IMR-90 (cell line): ENCODE measurements around the gene NAT14. TPM values are rescaled to one million over a fixed set of nuclear protein-coding genes. Genes with fewer than 3 reads are reported as not detected.

Experiments used
- ATAC-seq: fragments of 200-7000 bp; cut with Tn5 transposase; 2 replicates; pipeline ENCODE4 v1.9.1; 2020; ENCODE audit warnings: low read depth, mild to moderate bottlenecking, moderate library complexity
- Bru-seq: library from RNA; stranded (reverse); fragments of 400-500 nt; gene quantifications from one replicate; lab custom pipeline; 2021; lab: Mats Ljungman, UMichigan
- BruChase-seq, 2 experiments: library from RNA; stranded (reverse); fragments of 400-500 nt; gene quantifications; one replicate each; lab custom pipeline; 2021; lab: Mats Ljungman, UMichigan
- BruUV-seq: library from RNA; stranded (reverse); fragments of 400-500 nt; replicated peaks from 2 replicates; lab custom pipeline; 2021; lab: Mats Ljungman, UMichigan
- CTCF ChIA-PET: fragments of 300-600 bp; formaldehyde crosslinking; extraction: SDS; loops from one replicate; lab custom pipeline; 2021; ENCODE audit warnings: antibody characterized with exemption; lab: Yijun Ruan, JAX
- POLR2A ChIA-PET: fragments of 300-600 bp; sonication (Branson Sonifier 250); formaldehyde crosslinking; loops from one replicate; lab custom pipeline; 2022; ENCODE audit warnings: antibody characterized with exemption; ENCODE audit not compliant: unreplicated experiment; lab: Charles Lee
- DNase-seq: peaks from one replicate; pipeline ENCODE4 v3.0.0; 2013
- H2AFZ ChIP-seq: replicated peaks from 2 replicates; pipeline ENCODE3; 2013; ENCODE audit warnings: low read length, mild to moderate bottlenecking; ENCODE audit not compliant: poor library complexity
- H2AK5ac ChIP-seq: 2 replicates; pipeline ENCODE4 v1.6.1; 2013; ENCODE audit warnings: low read depth, low read length, inconsistent platforms
- H2AK9ac ChIP-seq: replicated peaks from 2 replicates; pipeline ENCODE3; 2013; ENCODE audit warnings: mild to moderate bottlenecking, low read depth, low read length, moderate library complexity; ENCODE audit not compliant: poor library complexity
- H2BK120ac ChIP-seq: 2 replicates; pipeline ENCODE4 v1.6.1; 2013; ENCODE audit warnings: low read depth, low read length, inconsistent platforms
- H2BK15ac ChIP-seq: 3 replicates; pipeline ENCODE4 v1.6.1; 2013; ENCODE audit warnings: low read depth, low read length, inconsistent platforms
- H2BK20ac ChIP-seq: 2 replicates; pipeline ENCODE4 v1.6.1; 2013; ENCODE audit warnings: low read depth, mild to moderate bottlenecking, inconsistent platforms, low read length, moderate library complexity
- H2BK5ac ChIP-seq: 2 replicates; pipeline ENCODE4 v1.6.1; 2013; ENCODE audit warnings: mild to moderate bottlenecking, low read depth, low read length, inconsistent platforms; ENCODE audit not compliant: poor library complexity, severe bottlenecking
- H3K14ac ChIP-seq: replicated peaks from 2 replicates; pipeline ENCODE4 v1.6.1; 2013; ENCODE audit warnings: low read depth, low read length, inconsistent platforms
- H3K18ac ChIP-seq: 2 replicates; pipeline ENCODE4 v1.6.1; 2013; ENCODE audit warnings: low read depth, low read length, control low read depth
- H3K23ac ChIP-seq: 2 replicates; pipeline ENCODE4 v1.6.1; 2013; ENCODE audit warnings: low read depth, low read length, inconsistent platforms
- H3K27ac ChIP-seq: 2 replicates; pipeline ENCODE4 v1.5.1; 2013; ENCODE audit warnings: mild to moderate bottlenecking, control low read depth, low read length; ENCODE audit not compliant: insufficient read depth
- H3K27me3 ChIP-seq: 2 replicates; pipeline ENCODE4 v1.6.1; 2013; ENCODE audit warnings: low read length; ENCODE audit not compliant: control insufficient read depth, insufficient read depth
- H3K36me3 ChIP-seq: 2 replicates; pipeline ENCODE4 v1.6.1; 2013; ENCODE audit warnings: low read length, mixed read lengths; ENCODE audit not compliant: control insufficient read depth, insufficient read depth
- H3K4ac ChIP-seq: 2 replicates; pipeline ENCODE4 v1.6.1; 2013; ENCODE audit warnings: low read depth, low read length, inconsistent platforms
- H3K4me1 ChIP-seq: 2 replicates; pipeline ENCODE4 v1.6.1; 2013; ENCODE audit warnings: low read length, mixed read lengths; ENCODE audit not compliant: control insufficient read depth, insufficient read depth
- H3K4me2 ChIP-seq: 2 replicates; pipeline ENCODE4 v1.6.1; 2013; ENCODE audit warnings: low read depth, mild to moderate bottlenecking, control low read depth, low read length, moderate library complexity
- H3K4me3 ChIP-seq: 2 replicates; pipeline ENCODE4 v1.5.1; 2013; ENCODE audit warnings: low read depth, mild to moderate bottlenecking, control low read depth, low read length, moderate library complexity; ENCODE audit not compliant: insufficient read depth
- H3K56ac ChIP-seq: 2 replicates; pipeline ENCODE4 v1.6.1; 2013; ENCODE audit warnings: low read length, inconsistent platforms; ENCODE audit not compliant: insufficient read depth; ENCODE audit errors: extremely low read depth
- H3K79me1 ChIP-seq, 2 experiments: 2 replicates each; pipeline ENCODE4 v1.6.1; 2013; ENCODE audit warnings: low read length in 2 of 2, inconsistent platforms in 1 of 2, low read depth in 1 of 2
- H3K9ac ChIP-seq: 2 replicates; pipeline ENCODE4 v1.6.1; 2013; ENCODE audit warnings: low read depth, low read length, control low read depth
- H3K9me1 ChIP-seq: 2 replicates; pipeline ENCODE4 v1.6.1; 2013; ENCODE audit warnings: low read length, inconsistent platforms; ENCODE audit not compliant: insufficient read depth
- H3K9me3 ChIP-seq: 2 replicates; pipeline ENCODE4 v1.6.1; 2013; ENCODE audit warnings: low read length; ENCODE audit not compliant: control insufficient read depth, insufficient read depth
- H4K20me1 ChIP-seq: 2 replicates; pipeline ENCODE4 v1.6.1; 2013; ENCODE audit warnings: low read length, inconsistent platforms; ENCODE audit not compliant: insufficient read depth
- H4K5ac ChIP-seq: 2 replicates; pipeline ENCODE4 v1.6.1; 2013; ENCODE audit warnings: mild to moderate bottlenecking, low read depth, low read length, control low read depth
- H4K8ac ChIP-seq, 2 experiments: 2 replicates each; pipeline ENCODE4 v1.6.1; 2013; ENCODE audit warnings: low read depth in 2 of 2, low read length in 2 of 2, control low read depth in 1 of 2, inconsistent platforms in 1 of 2
- H4K91ac ChIP-seq: 2 replicates; pipeline ENCODE4 v1.6.1; 2013; ENCODE audit warnings: low read depth, low read length, inconsistent platforms; ENCODE audit not compliant: insufficient read depth
- CEBPB ChIP-seq: IDR thresholded peaks from 2 replicates; pipeline ENCODE4 v1.6.1; 2012; ENCODE audit warnings: low read depth, low read length, improper control_type of control experiment
- MAZ ChIP-seq: IDR thresholded peaks from 2 replicates; pipeline ENCODE4 v1.6.1; 2012; ENCODE audit warnings: low read depth, mild to moderate bottlenecking, low read length, improper control_type of control experiment, moderate library complexity, borderline replicate concordance
- MXI1 ChIP-seq: IDR thresholded peaks from 2 replicates; pipeline ENCODE4 v1.6.1; 2012; ENCODE audit warnings: low read depth, mild to moderate bottlenecking, low read length, moderate library complexity, borderline replicate concordance
- POLR2A ChIP-seq: IDR thresholded peaks from 2 replicates; pipeline ENCODE4 v1.6.1; 2012; ENCODE audit warnings: mild to moderate bottlenecking, low read depth, low read length
- RCOR1 ChIP-seq: IDR thresholded peaks from 2 replicates; pipeline ENCODE4 v1.6.1; 2012; ENCODE audit warnings: mild to moderate bottlenecking, low read length, improper control_type of control experiment; ENCODE audit not compliant: insufficient replicate concordance
- WGBS, 2 experiments: methylation state at CpG; one replicate each; pipeline versions ENCODE4 v1.1.5 to v1.1.7; 2013; ENCODE audit warnings: missing lambda C conversion rate in 2 of 2; ENCODE audit not compliant: insufficient read length in 1 of 2; ENCODE audit errors: extremely low coverage in 2 of 2; 5-methylcytosine and 5-hydroxymethylcytosine counted together
- dilution Hi-C: fragments of 300-500 bp; cut with HindIII; formaldehyde crosslinking; loops from one replicate; pipeline ENCODE4 v1.14.3; 2018; ENCODE audit warnings: low sequenced_read_pairs; ENCODE audit not compliant: unreplicated experiment
- in situ Hi-C: fragments of 300-500 bp; cut with MboI; formaldehyde crosslinking; loops from 3 replicates; pipeline ENCODE4 v1.14.3; 2019; ENCODE audit warnings: low sequenced_read_pairs, inconsistent platforms, mixed read lengths
- intact Hi-C: fragments of 100-400 bp; cut with micrococcal nuclease; formaldehyde crosslinking; loops from 2 replicates; pipeline ENCODE4 v1.10.0; 2022
- long read RNA-seq: library from polyadenylated mRNA; unstranded; transcript quantifications from one replicate; pipeline ENCODE4 v2.0.0, GENCODE V29; 2021; ENCODE audit not compliant: unreplicated experiment
- polyA plus RNA-seq, 3 experiments: library from polyadenylated mRNA; depleted of rRNA; stranded (reverse); fragments of >200 nt; gene quantifications; 2 replicates each; pipeline ENCODE4 v1.2.3, GENCODE V29; 2012; ENCODE audit warnings: low replicate concordance in 1 of 3
- total RNA-seq: library from RNA; depleted of rRNA; stranded (reverse); fragments of >200 nt; gene quantifications from 2 replicates; pipeline ENCODE4 v1.2.3, GENCODE V29; 2012; rRNA removed

The NAT14 gene, protein sequence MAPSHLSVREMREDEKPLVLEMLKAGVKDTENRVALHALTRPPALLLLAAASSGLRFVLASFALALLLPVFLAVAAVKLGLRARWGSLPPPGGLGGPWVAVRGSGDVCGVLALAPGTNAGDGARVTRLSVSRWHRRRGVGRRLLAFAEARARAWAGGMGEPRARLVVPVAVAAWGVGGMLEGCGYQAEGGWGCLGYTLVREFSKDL
- total RNA-seq = 4.3 and 7.2 TPM in 2 replicates
- 40.9 and 41.2 TPM in 2 replicates for polyA plus RNA-seq (2012; rRNA removed)
- polyA plus RNA-seq (2012; cell fraction: cytosol; rRNA removed) = 42.0 and 62.9 TPM in 2 replicates
- 65.5 and 111 TPM in 2 replicates for polyA plus RNA-seq (2012; cell fraction: nucleus; rRNA removed; ENCODE audit: low replicate concordance)
- percentile 58 among the genes with signal in this experiment for Bru-seq, nascent RNA
- BruChase-seq, experiment 1, labeled RNA remaining after a 6-hour chase = percentile 73 among the genes with signal in this experiment
- percentile 55 among the genes with signal in this experiment for BruChase-seq, experiment 2, labeled RNA remaining after a 2-hour chase
- long read RNA-seq, transcript NAT14-201 (3 exons, 1,536 nt) = major isoform, 15 of 28 reads
- long read RNA-seq, partial matches to known transcripts = 2 of 28 reads
- long read RNA-seq, other reads (novel, unspliced or antisense) = 11 of 28 reads

DNA sequence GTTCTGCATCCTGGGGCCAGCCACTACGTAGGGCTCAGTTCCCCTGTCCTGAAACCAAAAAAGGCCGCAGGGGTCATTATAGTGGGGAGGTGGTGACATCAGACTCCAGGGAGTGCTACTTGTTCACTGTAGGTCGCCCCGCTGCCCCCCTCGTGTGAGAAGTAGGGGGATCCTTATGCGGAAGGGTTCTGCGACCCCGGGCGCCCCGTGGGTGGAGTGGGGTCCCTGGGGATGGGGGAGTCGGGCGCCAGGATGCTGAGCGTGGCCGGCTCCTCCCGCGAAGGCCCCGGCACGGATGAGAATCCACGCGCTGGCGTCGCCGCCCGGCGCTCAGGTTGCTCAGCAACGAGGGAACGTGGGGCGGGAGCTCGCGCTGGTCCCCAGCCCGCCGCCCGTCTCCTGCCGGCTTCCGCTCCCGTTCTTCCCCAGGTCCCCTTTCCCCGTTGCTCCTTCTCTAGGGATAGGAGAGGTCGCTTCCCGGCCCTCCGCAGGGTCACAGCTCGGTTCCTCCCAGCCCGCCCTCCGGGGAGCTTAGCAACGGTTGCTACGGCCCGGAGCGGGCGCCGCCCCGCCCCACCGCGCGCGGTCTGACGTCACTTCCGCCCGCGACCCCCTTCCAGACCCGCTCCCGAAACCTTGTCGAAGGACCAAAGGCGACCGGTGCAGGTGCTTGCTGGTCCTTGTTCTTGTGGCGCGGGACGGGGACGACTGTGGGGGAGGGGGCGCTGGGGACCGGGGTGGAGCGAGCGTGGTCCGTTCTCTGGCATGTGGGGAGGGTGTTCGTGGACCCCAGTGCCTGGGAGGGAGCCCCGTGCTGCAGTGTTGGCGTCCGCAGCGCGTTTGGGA, at the start of gene NAT14:
Gene NAT14, plus strand, starts transcription at position 596 of the 846 bp plus-strand sequence. CDS start 521 bp downstream, outside the sequence.
- peak within 1 kb of the TSS; percentile 89 for H3K27ac ChIP-seq

More for the DNA sequence above, at the start of gene NAT14:
- Histone ChIP-seq H3K9me3 (no peaks in the 10 kb centered on the region), H2AK5ac (peak within 1 kb of the TSS; percentile 85), H3K56ac (no peak within 1 kb of the TSS; the same call in 1 of the 2 replicates), H3K27me3 (no peaks in the 10 kb centered on the region), H4K91ac (peak within 1 kb of the TSS; percentile 83), H3K4me1 (peaks cover 30% of the 10 kb centered on the region), H3K36me3 (peaks cover 12% of the 10 kb centered on the region; the same call in 1 of the 2 replicates), H3K79me1 (peaks cover 5 to 39% of the 10 kb centered on the region in 2 experiments), H2BK15ac (peak within 1 kb of the TSS; percentile 38; the same call in 1 of the 3 replicates), H3K9ac (peak within 1 kb of the TSS; percentile 84), H4K5ac (peak within 1 kb of the TSS; percentile 81), H4K20me1 (0 out of 2 replicates have a peak, but pooled peaks cover 4% of the 10 kb centered on the region), H2BK20ac (no peak within 1 kb of the TSS), H3K9me1 (peaks cover 5% of the 10 kb centered on the region; the same call in 1 of the 2 replicates), H3K23ac (peak within 1 kb of the TSS; percentile 94), H2BK5ac (peak within 1 kb of the TSS; percentile 68), H2BK120ac (peak within 1 kb of the TSS; percentile 86), H3K18ac (peak within 1 kb of the TSS; percentile 14; the same call in 1 of the 2 replicates), H3K14ac (peak within 1 kb of the TSS; percentile 98), H2AFZ (peak within 1 kb of the TSS; percentile 93), H3K4me2 (peak within 1 kb of the TSS; percentile 91), H3K4me3 (peak within 1 kb of the TSS; percentile 80), H2AK9ac (peak within 1 kb of the TSS; percentile 99), H3K4ac (peak within 1 kb of the TSS; percentile 96), H4K8ac (peak within 1 kb of the TSS; percentile 83 to 90)
- CTCF ChIA-PET = interaction anchor here (0.7 to 1.0 kb wide), 2 partner anchors 17 to 19 kb away, joined by 4 to 6 read pairs; no protein-coding TSS in a partner anchor
- POLR2A ChIA-PET = interaction anchor here (0.6 to 2.2 kb wide), 2 partner anchors 9 to 156 kb away, joined by 8 to 21 read pairs; partner anchors contain the start of genes ZNF580 and ZNF628
- TF ChIP-seq POLR2A (peak; percentile 25; the same call in 1 of the 2 replicates), MAZ (peak; percentile 95), MXI1 (peak; percentile 90), RCOR1 (no peak), CEBPB (no peak)
- intact Hi-C loops (no loop called here), dilution Hi-C loops (no loop called here), in situ Hi-C loops (loop anchor here (25.0 kb wide), 1 partner anchor 1023 kb away; the partner anchor contains the start of genes CDC42EP5 and LENG9)
- 5% methylated on average over 19 of the region's 78 CpGs; no CpG with 5 or more reads in 1 of the 2 experiments for WGBS, 2 experiments
- ATAC-seq (peak; percentile 38), DNase-seq (peak; percentile 48)
- BruUV-seq = no TSS peak
